Coronary artery (tissue), 2 donors: ENCODE data around the gene GAS2L1.

ENCODE experiments used
- DNase-seq: peaks from one replicate; pipeline ENCODE4 v3.0.0-alpha.2; 2017; ENCODE audit warnings: low spot score
- H3K27ac ChIP-seq, 2 donors: fragments of 200-600 bp; sonication (generic); one replicate each; pipeline ENCODE4 v1.5.1; 2016 to 2019
- H3K4me3 ChIP-seq: fragments of 200-600 bp; sonication (generic); 2 replicates; pipeline ENCODE4 v1.5.1; 2016; ENCODE audit warnings: mild to moderate bottlenecking, moderate library complexity
- CTCF ChIP-seq: fragments of 200-600 bp; sonication (generic); IDR thresholded peaks from one replicate; pipeline ENCODE4 v1.5.1; 2019; ENCODE audit warnings: antibody characterized with exemption

GAS2L1 gene

GRCh38 chr22:29338398-29338797 is 31.9 kb downstream of the GAS2L1 start:
- TF ChIP-seq CTCF = no peak
- no peak overlapping the region for H3K4me3 ChIP-seq
- DNase-seq = no peak
- no peak overlapping the region for H3K27ac ChIP-seq

- H3K27ac ChIP-seq = no peak overlapping the region
- no peak for DNase-seq
- TF ChIP-seq CTCF = no peak
These were observed 33.2 kb downstream of the GAS2L1 start for GRCh38 chr22:29339381-29340235.

DNA sequence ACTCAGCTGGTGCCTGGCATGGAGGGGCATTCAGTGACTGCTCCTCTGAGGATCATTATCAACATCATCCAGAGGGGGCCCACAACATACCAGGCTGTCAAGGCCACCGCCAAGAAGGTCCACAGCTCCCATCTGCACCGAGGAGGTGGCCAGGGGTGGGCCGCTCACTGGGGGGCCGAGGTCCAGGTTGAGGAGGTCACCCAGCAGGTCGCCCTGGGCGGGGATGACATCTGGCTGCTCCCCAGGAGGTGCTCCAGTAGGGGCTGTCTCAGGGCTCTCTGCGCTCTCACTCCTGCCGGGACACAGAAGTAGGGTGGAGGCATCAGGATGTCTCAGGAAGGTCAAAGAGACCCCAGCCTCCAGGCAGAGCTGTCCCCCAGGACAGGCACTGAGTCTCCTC is 34.1 kb downstream of the GAS2L1 start:
- no peak overlapping the region for H3K27ac ChIP-seq
- no peak for TF ChIP-seq CTCF
- no peak for DNase-seq
- H3K4me3 ChIP-seq = no peak overlapping the region

More at GRCh38 chr22:29339381-29340235, 33.2 kb downstream of the GAS2L1 start:
- no peak overlapping the region for H3K4me3 ChIP-seq

- no peak overlapping the region for H3K27ac ChIP-seq
- no peak for TF ChIP-seq CTCF
These were observed 34.8 kb downstream of the GAS2L1 start for GRCh38 chr22:29341056-29341848.

GRCh38 chr22:29341849-29342127 is 35.3 kb downstream of the GAS2L1 start:
- H3K4me3 ChIP-seq = no peak overlapping the region
- H3K27ac ChIP-seq = no peak overlapping the region
- no peak for TF ChIP-seq CTCF
- no peak for DNase-seq

More at GRCh38 chr22:29341056-29341848, 34.8 kb downstream of the GAS2L1 start:
- H3K4me3 ChIP-seq = no peak overlapping the region
- DNase-seq = no peak

DNA sequence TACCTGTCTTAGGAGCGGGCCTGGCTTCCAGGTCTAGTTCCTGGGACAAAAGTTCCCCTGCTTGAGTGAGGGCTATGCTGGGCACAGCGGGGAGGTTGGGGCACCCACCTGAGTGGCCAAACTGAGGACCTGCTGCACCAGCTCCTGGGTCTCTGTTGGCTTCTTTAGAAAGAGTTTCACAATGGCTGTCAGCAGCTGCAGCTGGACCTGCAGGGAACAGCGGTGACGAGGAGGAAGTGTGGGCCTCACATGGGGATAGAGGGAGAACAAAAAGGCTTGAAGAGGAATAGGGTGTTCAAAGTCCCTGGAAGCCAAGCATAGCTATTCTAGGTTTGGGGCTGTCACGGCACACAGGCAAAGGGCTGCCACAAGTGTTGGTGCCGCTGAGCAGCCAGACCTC is 35.7 kb downstream of the GAS2L1 start:
- Histone ChIP-seq H3K4me3 (no peak overlapping the region), H3K27ac (no peak overlapping the region)
- no peak for DNase-seq
- no peak for TF ChIP-seq CTCF
